NT2/D1 (cell line): Measurements from ENCODE around the gene ZBTB22.

Source experiments
- SUZ12 ChIP-seq: IDR thresholded peaks from 2 replicates; pipeline ENCODE4 v1.6.1; 2011; ENCODE audit not compliant: insufficient read length, insufficient read depth; ENCODE audit errors: extremely low read depth
- YY1 ChIP-seq: IDR thresholded peaks from 2 replicates; pipeline ENCODE4 v1.6.1; 2011; ENCODE audit not compliant: insufficient read length, insufficient read depth
- ZNF274 ChIP-seq: IDR thresholded peaks from 2 replicates; pipeline ENCODE4 v1.6.1; 2011; ENCODE audit warnings: mild to moderate bottlenecking, low read depth, low read length

DNA sequence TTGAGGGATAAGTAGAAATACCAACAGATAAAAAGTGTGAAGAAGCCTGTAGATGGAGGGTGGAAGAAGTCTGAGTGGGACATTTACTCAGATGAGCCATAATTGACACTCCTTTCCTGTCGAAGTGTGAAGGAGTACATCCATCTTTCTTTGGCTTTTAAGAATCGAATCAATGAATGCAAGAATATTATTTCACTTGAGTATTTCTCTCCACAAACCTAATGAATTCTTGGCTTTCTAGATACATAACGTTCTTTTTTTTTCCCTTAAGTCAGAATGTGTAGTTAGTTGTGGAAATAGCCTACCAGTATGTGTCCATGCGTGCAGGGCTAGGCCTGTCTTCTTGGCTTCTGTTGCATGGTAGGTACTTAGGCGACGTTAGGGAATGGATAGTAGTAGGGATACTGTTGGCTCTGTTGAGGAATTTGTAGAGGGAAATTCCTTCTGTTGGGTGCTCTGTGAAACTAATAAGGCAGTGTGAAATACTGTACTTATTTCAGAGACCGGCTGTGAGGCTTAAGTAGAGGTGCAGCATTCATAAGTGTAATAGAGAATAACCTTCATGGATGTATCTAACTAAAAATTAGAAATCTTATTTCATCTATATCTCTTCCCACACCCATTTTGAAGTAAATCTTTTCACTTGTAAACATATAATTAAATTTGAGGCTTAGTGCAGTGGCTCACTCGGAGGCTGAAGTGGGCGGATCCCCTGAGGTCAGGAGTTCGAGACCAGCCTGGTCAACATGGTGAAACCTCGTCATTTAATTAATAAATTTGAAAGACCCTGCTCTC, 44.2 kb downstream of the ZBTB22 start:
- TF ChIP-seq YY1, result no peak
- no peak for TF ChIP-seq ZNF274
- TF ChIP-seq SUZ12, result no peak
